ENCODE data around the gene JOSD2.

DNA sequence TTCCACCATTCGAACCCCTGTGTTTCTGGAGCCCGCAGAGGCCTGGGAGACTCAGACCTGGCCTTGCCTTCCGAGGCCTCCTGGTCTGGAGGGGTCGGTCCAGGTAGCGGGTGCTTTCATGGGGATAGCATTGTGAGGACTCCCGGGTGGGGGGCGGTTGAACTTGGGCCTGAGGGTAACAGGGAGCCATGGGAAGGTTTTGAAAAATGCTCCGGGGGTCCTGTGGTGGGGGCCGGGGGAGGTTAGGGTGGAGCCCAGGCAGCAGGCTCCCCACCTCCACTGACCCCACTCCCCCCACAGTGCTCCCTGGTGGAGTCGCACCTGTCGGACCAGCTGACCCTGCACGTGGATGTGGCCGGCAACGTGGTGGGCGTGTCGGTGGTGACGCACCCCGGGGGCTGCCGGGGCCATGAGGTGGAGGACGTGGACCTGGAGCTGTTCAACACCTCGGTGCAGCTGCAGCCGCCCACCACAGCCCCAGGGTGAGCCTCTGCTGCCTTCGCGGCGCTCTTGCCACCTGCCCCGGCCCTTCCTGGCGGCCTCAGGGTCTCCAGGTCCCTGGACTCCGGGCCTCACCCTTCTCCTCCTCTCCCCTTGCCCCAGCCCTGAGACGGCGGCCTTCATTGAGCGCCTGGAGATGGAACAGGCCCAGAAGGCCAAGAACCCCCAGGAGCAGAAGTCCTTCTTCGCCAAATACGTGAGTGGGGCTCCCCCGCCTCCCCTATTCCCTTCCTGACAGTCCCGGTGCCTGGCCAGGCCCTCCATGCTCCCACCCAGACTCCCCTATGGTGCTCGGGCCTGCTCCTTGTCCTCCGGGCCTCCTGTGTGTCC, 30.5 kb downstream of the JOSD2 start:
- TF ChIP-seq POLR2AphosphoS5 (IDR thresholded peaks at IDR 0.05; ENCODE audit: low read depth, low read length) (no peak), CTCF (IDR thresholded peaks at IDR 0.05 in 2 of 3, conservative IDR thresholded peaks at IDR 0.05 in 1 of 3; ENCODE audit: borderline replicate concordance in 1 of 3, insufficient read depth in 1 of 3, low read depth in 2 of 3, low read length in 2 of 3) (no peak), REST (IDR thresholded peaks at IDR 0.05; ENCODE audit: low read depth) (no peak)
- TF ChIP-seq, protein P1, sequence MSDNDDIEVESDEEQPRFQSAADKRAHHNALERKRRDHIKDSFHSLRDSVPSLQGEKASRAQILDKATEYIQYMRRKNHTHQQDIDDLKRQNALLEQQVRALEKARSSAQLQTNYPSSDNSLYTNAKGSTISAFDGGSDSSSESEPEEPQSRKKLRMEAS (IDR thresholded peaks at IDR 0.05): no peak

Data from HCT116 (cell line).